ENCODE results near the gene CAMSAP1.
"Not testable (repeated sequence)": the region's sequence is repeated elsewhere in the genome, so short reads cannot be mapped to it uniquely, and the experiment has no call there.

CAMSAP1 gene

DNA sequence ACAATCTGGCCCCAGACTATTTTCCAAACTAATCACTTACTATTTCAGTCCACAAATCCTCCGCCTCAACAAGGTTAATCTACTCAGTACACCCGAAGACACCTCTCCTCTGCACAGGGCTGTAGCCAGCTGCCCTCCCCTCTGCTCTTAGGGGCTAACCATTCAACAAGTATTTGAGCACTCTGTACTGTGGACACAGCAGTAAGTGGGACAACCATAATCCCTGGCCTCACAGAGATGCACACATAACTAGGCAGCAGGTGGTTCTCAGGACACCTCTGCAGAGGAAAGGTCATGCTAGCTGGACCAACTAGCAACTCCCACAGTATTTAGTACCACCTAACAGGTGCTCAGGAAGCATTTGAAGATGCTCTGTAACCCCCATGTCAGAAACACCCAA lies 5.5 kb downstream of the CAMSAP1 start:
- no peaks in the 10 kb centered on the region for H3K27me3 Mint-ChIP-seq (ENCODE audit: low read depth)
- H3K4me3 Mint-ChIP-seq = no peak overlapping the region
- peaks cover 18% of the 10 kb centered on the region for H3K36me3 Mint-ChIP-seq (ENCODE audit: low read depth)
- peaks cover 3% of the 10 kb centered on the region for H3K9me3 Mint-ChIP-seq
- no peak overlapping the region for H3K27ac Mint-ChIP-seq
- H3K4me1 Mint-ChIP-seq (ENCODE audit: low read depth) = peaks cover 28% of the 10 kb centered on the region

DNA sequence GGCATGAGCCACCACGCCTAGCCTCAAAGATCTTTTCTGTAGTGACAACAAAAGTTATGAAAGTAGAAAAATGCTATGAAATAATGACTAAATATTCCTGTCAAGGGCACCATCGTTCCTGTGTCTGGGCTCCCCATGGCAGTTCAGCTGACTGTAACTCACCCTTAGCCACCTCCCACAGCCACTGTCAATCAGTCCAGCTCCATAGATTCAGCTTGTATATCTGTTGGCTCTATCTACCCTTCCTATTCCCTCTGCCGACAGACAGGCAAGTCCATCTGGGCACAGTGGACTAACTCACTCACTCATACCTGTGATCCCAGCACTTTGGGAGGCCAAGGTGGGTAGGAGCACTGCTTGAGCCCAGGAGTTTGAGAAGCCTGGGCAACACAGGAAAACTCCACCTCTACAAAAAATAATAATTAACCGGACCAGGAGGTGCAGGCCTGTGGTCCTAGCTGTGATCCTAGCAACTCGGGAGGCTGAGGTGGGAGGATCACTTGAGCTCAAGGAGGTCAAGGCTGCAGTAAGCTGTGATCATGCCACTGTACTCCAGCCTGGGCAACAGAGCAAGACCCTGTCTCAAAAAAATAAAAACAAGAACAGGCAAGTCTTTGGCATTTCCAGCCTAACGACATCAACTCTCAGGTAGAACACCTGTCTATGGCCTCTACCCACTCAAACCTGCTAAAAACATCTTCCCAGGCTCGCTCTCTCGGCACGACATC lies 6.2 kb downstream of the CAMSAP1 start:
- H3K9me3 Mint-ChIP-seq = peaks cover 3% of the 10 kb centered on the region
- no peak overlapping the region for H3K27ac Mint-ChIP-seq
- no peaks in the 10 kb centered on the region for H3K27me3 Mint-ChIP-seq (ENCODE audit: low read depth)
- H3K4me1 Mint-ChIP-seq (ENCODE audit: low read depth) = peaks cover 27% of the 10 kb centered on the region
- H3K4me3 Mint-ChIP-seq = no peak overlapping the region
- peaks cover 18% of the 10 kb centered on the region for H3K36me3 Mint-ChIP-seq (ENCODE audit: low read depth)

DNA sequence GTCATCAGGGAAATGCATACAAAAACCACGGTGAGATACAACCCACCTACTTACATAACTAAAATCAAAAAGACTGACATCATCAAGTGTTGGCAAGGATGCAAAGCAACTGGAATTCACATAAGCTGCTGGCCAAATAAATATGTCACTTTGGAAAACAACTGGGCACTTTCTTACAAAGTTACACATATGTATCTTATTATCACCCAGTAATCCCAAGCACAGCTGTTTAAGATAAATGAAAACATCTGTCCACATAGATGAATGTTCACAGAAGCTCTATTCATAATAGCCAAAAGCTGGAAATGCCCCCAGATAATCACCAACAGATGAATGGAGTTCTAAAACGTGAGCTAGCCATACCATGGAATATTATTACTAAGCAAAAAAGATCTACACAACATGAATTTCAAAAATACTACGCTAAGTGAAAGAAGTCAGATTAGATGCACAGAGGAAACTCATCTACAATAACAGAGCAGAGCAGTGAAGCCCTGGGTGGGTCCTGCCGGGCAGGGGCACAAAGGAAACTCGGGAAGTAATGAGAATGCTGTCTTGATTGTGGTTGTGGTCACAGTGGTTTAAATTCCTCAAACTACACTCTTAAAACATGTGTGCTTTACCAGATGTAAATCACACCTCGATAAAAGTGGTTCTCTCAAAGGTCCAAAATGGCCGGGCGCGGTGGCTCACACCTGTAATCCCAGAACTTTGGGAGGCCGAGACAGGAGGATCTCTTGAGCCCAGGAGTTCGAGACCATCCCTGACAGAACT lies 8.5 kb downstream of the CAMSAP1 start:
- H3K36me3 Mint-ChIP-seq (ENCODE audit: low read depth) = peaks cover 16% of the 10 kb centered on the region
- peaks cover 14% of the 10 kb centered on the region for H3K4me1 Mint-ChIP-seq (ENCODE audit: low read depth)
- peaks cover 3% of the 10 kb centered on the region for H3K9me3 Mint-ChIP-seq
- no peak overlapping the region for H3K27ac Mint-ChIP-seq
- H3K27me3 Mint-ChIP-seq (ENCODE audit: low read depth) = no peaks in the 10 kb centered on the region
- no peak overlapping the region for H3K4me3 Mint-ChIP-seq

DNA sequence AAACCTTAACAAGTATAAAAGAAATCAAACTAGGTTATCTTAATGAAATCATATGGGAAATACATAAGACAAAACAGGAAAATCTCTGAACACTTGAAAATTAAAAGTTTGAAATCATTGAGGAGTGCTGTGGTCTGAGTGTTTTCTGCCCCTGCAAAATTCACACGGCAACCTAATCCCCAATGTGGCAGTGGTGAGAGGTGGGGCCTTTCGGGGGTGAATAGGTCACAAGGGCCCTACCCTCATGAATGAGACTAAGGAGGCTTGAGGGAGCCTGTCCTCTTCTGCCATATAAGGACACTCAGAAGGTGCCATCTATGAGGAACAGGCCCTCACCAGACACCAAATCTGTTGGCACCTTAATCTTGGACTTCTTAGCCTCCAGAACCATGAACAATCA lies 10.7 kb downstream of the CAMSAP1 start:
- Mint-ChIP-seq H3K4me1 (ENCODE audit: low read depth) (peaks cover 23% of the 10 kb centered on the region), H3K27ac (no peak overlapping the region), H3K36me3 (ENCODE audit: low read depth) (peaks cover 12% of the 10 kb centered on the region)

DNA sequence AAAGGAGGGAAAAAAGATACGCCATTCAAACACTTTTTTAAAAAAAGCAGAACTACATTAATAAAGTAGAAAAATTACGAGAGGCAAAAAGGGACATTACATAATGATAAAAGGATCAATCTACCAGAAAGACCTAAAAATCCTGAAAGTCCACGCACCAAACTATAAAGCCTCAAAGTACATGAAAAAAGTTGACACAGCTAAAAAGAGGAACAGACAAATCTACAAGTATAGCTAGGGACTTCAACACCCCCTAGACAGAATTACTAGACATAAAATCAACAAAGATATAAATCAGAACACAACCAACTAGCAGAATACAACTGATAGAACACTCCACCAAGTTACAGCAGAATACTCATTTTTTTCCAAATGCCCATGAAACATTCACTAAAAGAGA lies 11.1 kb downstream of the CAMSAP1 start:
- Mint-ChIP-seq H3K27me3 (ENCODE audit: low read depth) (no peaks in the 10 kb centered on the region), H3K9me3 (no peaks in the 10 kb centered on the region), H3K36me3 (ENCODE audit: low read depth) (peaks cover 8% of the 10 kb centered on the region), H3K27ac (no peak overlapping the region), H3K4me3 (no peak overlapping the region), H3K4me1 (ENCODE audit: low read depth) (peaks cover 23% of the 10 kb centered on the region)

More for the DNA sequence above, 10.7 kb downstream of the CAMSAP1 start:
- peaks cover under 1% of the 10 kb centered on the region for H3K9me3 Mint-ChIP-seq
- H3K4me3 Mint-ChIP-seq = no peak overlapping the region
- H3K27me3 Mint-ChIP-seq (ENCODE audit: low read depth) = no peaks in the 10 kb centered on the region

DNA sequence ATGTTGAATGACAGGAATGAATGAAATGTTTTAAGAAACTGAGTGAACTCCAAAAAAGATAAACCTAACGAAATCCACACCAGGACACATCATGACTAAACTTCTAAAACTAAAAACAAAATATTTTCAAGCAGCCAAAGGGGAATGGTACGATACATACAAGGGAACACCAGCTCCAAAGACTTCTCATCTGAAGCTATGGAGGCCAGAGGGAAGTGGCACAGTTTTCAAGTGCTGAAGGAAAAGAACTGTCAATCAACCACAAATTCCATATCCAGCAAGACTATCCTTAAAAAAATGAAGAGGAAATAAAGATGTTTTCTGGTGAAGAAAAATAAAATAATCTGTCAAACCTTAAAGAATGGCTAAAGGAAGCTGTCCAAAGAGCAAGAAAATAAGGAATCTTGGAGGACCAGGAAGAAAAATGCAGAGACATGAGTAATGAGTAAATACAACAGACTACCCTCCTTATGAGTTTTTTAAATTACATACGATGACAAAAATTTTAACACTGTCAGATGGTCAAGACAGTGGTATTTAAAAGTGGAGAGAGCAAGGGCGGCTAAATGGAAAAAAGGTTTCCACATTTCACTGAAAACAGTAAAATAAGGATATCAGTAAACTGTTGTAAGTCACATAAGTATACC lies 12.0 kb downstream of the CAMSAP1 start:
- H3K27ac Mint-ChIP-seq = no peak overlapping the region

DNA sequence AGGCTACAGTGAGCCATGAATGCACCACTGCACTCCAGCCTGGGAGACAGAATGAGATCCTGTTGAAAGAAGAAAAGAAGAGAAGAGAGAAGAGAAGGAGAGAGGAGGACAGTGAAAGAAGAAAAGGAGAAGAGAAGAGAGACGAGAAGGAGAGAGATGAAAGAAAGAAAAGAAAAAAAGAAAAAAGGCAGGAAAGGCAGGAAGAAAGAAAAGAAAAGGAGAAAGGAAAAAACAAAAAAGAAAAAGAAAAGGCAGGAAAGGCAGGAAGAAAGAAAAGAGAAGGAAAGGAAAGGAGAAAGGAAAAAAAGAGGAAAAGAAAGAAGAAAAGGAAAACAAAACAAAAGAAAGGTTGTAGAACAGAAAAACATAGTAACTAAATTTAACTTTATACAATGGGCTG lies 14.2 kb downstream of the CAMSAP1 start:
- Mint-ChIP-seq H3K9me3 (no peaks in the 10 kb centered on the region), H3K36me3 (ENCODE audit: low read depth) (no peaks in the 10 kb centered on the region), H3K4me3 (no peak overlapping the region), H3K4me1 (ENCODE audit: low read depth) (peaks cover 13% of the 10 kb centered on the region), H3K27me3 (ENCODE audit: low read depth) (no peaks in the 10 kb centered on the region), H3K27ac (no peak overlapping the region)

More for the DNA sequence above, 12.0 kb downstream of the CAMSAP1 start:
- Mint-ChIP-seq H3K36me3 (ENCODE audit: low read depth) (peaks cover 8% of the 10 kb centered on the region), H3K4me3 (no peak overlapping the region), H3K4me1 (ENCODE audit: low read depth) (peaks cover 21% of the 10 kb centered on the region), H3K27me3 (ENCODE audit: low read depth) (no peaks in the 10 kb centered on the region), H3K9me3 (no peaks in the 10 kb centered on the region)

DNA sequence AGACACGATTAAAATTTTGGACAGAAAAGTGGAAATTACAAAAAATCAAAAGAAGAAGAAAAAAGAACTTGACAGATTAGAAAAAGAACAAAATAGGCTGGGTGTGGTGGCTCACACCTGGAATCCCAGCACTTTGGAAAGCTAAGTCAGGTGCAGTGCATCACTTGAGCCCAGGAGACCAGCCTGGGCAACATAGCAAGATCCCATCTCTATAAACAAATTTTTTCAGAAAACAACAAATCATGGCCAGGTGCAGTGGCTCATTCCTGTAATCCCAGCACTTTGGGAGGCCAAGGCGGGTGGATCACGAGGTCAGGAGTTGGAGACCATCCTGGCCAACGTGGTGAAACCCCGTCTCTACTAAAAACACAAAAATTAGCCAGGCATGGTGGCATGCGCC lies 15.0 kb downstream of the CAMSAP1 start:
- not testable (repeated sequence) for H3K27ac Mint-ChIP-seq; H3K4me3 Mint-ChIP-seq; H3K27me3 Mint-ChIP-seq (ENCODE audit: low read depth); H3K36me3 Mint-ChIP-seq (ENCODE audit: low read depth); H3K9me3 Mint-ChIP-seq
- H3K4me1 Mint-ChIP-seq (ENCODE audit: low read depth) = peaks cover 16% of the 10 kb centered on the region

DNA sequence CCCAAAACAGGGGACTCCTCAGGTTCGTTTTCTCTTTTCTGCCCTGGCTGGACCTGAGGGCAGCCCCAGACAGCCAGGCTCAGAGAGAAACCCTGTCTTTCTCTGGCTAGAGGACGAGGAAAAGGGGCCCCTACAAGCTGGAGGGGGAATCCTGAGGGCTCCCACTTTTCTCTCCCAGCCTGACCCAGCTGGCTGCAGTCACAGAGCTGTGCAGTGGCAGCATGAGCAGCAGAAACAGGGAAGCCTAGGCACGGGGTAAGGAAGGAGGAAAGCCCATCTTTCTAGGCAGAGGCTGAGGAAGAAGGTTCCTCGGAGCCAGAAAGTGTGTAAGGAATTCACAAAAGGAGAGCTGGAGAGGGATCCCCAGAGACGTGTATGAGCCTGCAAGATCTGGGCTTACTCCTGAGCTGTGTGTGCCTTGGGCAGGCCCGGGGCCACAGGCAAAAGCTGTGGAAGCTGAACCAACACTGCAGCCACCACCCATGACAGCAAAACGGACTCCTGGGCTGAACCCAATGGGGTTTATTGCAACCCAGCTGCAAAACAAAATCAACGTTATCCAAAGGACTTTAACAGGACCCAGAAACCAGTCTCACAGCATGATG lies 16.2 kb downstream of the CAMSAP1 start:
- H3K27ac Mint-ChIP-seq = no peak overlapping the region
- H3K36me3 Mint-ChIP-seq (ENCODE audit: low read depth) = no peaks in the 10 kb centered on the region
- no peak overlapping the region for H3K4me3 Mint-ChIP-seq
- H3K4me1 Mint-ChIP-seq (ENCODE audit: low read depth) = peaks cover 27% of the 10 kb centered on the region
- no peaks in the 10 kb centered on the region for H3K27me3 Mint-ChIP-seq (ENCODE audit: low read depth)
- H3K9me3 Mint-ChIP-seq = no peaks in the 10 kb centered on the region

DNA sequence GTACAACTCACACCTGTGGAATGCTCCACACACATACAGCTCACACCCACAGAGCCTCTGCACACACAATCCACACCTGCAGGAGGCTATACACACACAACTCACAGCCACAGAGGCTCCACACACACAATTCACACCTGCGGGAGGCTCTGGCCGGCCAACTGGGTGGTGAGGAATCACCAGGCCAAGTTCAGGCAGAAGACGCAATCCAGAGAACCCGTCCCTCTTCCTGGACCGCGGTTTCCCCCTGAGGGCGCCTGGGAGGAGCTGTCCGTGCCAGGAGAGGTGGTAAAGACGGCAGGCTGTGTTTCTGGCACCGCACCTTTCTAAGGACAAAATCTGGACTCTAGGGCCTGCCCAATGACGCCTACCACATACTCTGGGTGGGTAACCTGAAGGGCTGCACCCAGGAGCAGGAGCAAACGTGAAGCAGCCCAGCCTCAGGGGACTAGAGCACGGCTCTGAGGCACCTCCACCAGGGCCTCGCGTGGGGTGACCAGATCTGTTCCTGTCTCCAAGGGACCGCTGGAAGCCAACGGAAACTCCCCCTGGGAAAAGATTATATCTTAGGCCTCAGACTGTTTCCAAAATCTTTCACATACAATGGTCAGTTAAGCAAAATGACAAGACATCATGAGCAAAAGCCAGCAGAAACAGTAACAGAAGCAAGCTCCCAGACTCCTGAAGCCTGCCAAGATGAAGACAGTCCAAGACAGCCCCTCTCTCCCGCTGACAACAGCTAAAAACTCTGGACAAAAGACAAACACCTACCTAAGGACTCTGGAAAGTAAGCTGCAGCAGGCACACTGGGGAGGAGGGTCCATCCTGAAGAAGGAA lies 16.9 kb downstream of the CAMSAP1 start:
- no peaks in the 10 kb centered on the region for H3K36me3 Mint-ChIP-seq (ENCODE audit: low read depth)
- H3K27me3 Mint-ChIP-seq (ENCODE audit: low read depth) = no peaks in the 10 kb centered on the region
- no peak overlapping the region for H3K27ac Mint-ChIP-seq
- H3K9me3 Mint-ChIP-seq = no peaks in the 10 kb centered on the region
- no peak overlapping the region for H3K4me3 Mint-ChIP-seq
- peaks cover 32% of the 10 kb centered on the region for H3K4me1 Mint-ChIP-seq (ENCODE audit: low read depth)

DNA sequence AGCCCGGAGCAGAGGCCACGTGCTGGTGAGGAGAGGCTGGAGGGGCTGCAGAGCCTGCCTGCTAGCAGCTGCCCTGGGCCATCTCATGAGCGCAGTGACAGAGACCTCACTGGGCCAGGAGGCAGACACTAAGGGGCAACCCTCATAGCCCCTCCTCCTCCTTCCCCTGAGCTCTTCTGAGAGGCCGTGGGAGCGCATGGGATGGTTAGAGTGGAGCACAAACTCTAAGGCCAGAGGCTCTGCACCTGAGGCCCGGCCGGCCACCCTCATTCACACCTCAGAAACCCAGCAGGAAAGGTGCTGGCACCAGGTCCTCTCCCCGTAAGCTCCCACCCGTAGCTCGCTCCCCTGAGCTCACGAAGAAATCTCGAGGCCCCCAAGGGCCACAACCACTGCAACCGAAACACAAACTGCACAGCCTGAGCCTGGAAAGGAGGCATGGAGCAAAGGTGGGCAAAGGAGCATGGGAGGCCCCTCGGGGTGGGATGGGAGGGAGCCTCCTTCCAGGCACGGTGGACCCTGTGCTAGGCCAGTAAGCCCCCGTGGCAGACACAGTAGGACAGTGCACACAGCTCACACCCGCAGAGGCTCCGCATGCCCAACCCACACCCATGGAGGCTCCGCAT lies 17.7 kb downstream of the CAMSAP1 start:
- no peaks in the 10 kb centered on the region for H3K36me3 Mint-ChIP-seq (ENCODE audit: low read depth)
- no peak overlapping the region for H3K4me3 Mint-ChIP-seq
- peaks cover 32% of the 10 kb centered on the region for H3K4me1 Mint-ChIP-seq (ENCODE audit: low read depth)
- no peaks in the 10 kb centered on the region for H3K9me3 Mint-ChIP-seq
- no peak overlapping the region for H3K27ac Mint-ChIP-seq
- no peaks in the 10 kb centered on the region for H3K27me3 Mint-ChIP-seq (ENCODE audit: low read depth)

DNA sequence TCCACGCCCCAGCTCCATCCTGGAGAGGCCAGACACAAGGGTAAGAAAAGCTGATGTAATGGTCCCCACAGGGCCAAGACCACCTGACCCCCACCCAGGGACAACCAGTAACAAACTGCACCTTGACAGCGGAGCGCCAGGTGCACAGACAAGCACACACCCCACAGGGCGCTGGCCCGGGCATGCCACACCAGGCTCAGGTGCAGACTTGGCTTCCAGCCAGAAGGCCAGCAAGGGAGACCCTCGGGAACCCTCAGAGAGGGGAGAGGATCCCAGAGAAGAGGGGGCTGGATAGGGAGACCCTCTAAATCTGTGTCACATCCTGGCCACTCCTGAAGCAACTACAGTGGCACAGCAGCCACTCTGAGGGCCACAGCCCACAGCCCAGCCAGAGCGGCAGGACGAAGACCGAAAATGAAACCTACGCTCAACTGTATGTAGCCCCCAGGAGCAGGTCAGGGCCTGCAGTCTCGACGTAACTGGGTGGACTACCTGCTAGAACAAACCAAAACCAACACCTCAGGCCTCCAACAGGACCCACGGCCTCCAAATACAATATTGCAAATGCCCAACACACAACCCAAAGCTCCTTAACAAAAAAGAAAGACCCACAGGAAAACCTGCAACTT lies 18.5 kb downstream of the CAMSAP1 start:
- H3K27ac Mint-ChIP-seq = no peak overlapping the region
- H3K4me1 Mint-ChIP-seq (ENCODE audit: low read depth) = peaks cover 32% of the 10 kb centered on the region
- H3K9me3 Mint-ChIP-seq = no peaks in the 10 kb centered on the region
- H3K27me3 Mint-ChIP-seq (ENCODE audit: low read depth) = no peaks in the 10 kb centered on the region
- no peaks in the 10 kb centered on the region for H3K36me3 Mint-ChIP-seq (ENCODE audit: low read depth)
- no peak overlapping the region for H3K4me3 Mint-ChIP-seq

DNA sequence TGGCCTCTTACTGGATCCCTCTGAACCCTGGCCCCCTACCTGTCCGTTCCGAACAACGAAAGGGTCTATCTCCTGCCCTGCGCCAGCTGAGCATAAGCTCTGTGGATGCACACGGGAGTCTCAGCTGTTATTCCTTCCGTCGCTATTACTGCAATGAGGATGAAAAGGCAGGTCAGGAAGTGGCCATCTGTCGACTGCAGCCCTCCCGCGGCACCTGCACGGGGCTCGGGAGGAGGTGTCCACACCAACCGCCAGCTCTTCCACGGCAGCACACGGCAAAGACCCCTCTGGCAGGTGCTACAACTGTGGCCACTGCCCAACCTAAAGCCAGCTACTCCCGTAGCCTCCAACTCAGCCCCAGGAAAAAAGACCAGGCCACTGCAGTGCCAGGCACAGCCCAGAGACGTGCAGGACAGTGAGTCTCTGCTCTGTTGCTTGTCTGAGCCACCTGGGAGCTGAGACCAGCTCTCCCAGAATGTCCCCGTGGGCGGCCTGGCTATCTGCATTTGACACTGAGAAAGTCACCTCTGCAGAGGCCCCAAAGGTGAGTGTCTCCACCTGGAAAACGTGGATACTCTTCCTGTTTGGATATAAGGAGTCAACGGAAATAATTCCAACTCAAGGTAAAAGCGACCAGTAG lies 19.1 kb downstream of the CAMSAP1 start:
- no peaks in the 10 kb centered on the region for H3K27me3 Mint-ChIP-seq (ENCODE audit: low read depth)
- no peak overlapping the region for H3K27ac Mint-ChIP-seq
- no peak overlapping the region for H3K4me3 Mint-ChIP-seq
- H3K9me3 Mint-ChIP-seq = no peaks in the 10 kb centered on the region
- no peaks in the 10 kb centered on the region for H3K36me3 Mint-ChIP-seq (ENCODE audit: low read depth)
- H3K4me1 Mint-ChIP-seq (ENCODE audit: low read depth) = peaks cover 27% of the 10 kb centered on the region

Measured in T-helper 1 cell treated with Interleukin-12 subunit alpha and Interleukin-12 subunit beta and Interleukin-4 antibody, amounts not matched to agents 30 μg/mL and 1 μg/mL, for 36 hours (primary cell).